ENCODE measurements around the gene TTC9B.

- no peak for TF ChIP-seq CTCF (conservative IDR thresholded peaks at IDR 0.05)
- no peak for TF ChIP-seq EZH2 (IDR thresholded peaks at IDR 0.05; ENCODE audit: low read depth)
Observed at GRCh38 chr19:40178756-40179155, 39.4 kb downstream of the TTC9B start.
